Stimulated activated naive CD8-positive, alpha-beta T cell treated with anti-CD3 and anti-CD28 coated beads, Interleukin-15, amount 100 ng/mL, for 72 hours (primary cell): ENCODE measurements around the gene HSCB.
A peak's percentile ranks its signal among the peaks of the same experiment; 100 is the strongest.
"Not testable (repeated sequence)": the region's sequence is repeated elsewhere in the genome, so short reads cannot be mapped to it uniquely, and the experiment has no call there.

ENCODE experiments used
- ATAC-seq: fragments of 150-1000 bp; cut with Tn5 transposase; 2 replicates; pipeline ENCODE4 v1.10.0; 2021; ENCODE audit warnings: mild to moderate bottlenecking, moderate library complexity
- DNase-seq, 2 donors: peaks; one replicate each; pipeline ENCODE4 v3.0.0; 2021 to 2022
- H3K27ac Mint-ChIP-seq, 2 donors: one replicate each; pipeline ENCODE4 v1.8.0; 2022; ENCODE audit warnings: mild to moderate bottlenecking in 2 of 2, mixed read lengths in 2 of 2, moderate library complexity in 2 of 2
- H3K27me3 Mint-ChIP-seq: one replicate; pipeline ENCODE4 v1.8.0; 2022; ENCODE audit warnings: mixed read lengths
- H3K4me1 Mint-ChIP-seq: one replicate; pipeline ENCODE4 v1.8.0; 2022; ENCODE audit warnings: mild to moderate bottlenecking, mixed read lengths
- H3K4me3 Mint-ChIP-seq, 2 donors: one replicate each; pipeline ENCODE4 v1.8.0; 2022; ENCODE audit warnings: mild to moderate bottlenecking in 2 of 2, mixed read lengths in 2 of 2, moderate library complexity in 1 of 2
- H3K9me3 Mint-ChIP-seq, 2 donors: one replicate each; pipeline ENCODE4 v1.8.0; 2022; ENCODE audit warnings: mixed read lengths in 2 of 2

HSCB gene, protein sequence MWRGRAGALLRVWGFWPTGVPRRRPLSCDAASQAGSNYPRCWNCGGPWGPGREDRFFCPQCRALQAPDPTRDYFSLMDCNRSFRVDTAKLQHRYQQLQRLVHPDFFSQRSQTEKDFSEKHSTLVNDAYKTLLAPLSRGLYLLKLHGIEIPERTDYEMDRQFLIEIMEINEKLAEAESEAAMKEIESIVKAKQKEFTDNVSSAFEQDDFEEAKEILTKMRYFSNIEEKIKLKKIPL

DNA sequence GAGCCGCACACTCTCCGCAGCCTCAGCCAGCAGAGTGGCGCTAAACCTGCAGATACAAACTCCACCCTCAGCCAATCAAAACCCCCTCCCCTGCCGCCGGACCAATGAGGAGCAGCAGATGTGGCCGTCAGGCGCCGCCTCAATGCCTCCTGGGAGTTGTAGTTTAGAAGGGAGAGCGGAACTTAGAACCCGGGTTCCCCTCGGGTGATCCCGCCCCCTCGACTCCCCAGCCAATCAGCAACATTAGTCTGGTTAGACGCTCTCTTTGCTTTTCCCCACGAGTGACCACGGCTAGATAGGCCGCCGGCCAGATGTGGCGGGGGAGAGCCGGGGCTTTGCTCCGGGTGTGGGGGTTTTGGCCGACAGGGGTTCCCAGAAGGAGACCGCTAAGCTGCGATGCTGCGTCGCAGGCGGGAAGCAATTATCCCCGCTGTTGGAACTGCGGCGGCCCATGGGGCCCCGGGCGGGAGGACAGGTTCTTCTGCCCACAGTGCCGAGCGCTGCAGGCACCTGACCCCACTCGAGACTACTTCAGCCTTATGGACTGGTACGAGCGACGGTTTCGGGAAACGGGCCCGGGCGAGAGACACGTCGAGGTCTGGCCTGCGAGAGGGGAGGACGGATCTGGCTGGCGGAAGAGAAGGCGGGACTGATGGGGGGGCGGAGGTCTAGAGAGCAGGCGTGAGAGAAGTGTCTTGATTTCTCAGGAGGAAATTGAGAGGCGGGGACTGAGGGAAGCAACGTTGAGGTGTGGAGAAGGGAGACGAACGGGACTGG is at the start of gene HSCB, which contains the start of gene CHEK2:
Gene HSCB, plus strand, starts transcription at position 255 of the 777 bp plus-strand sequence. Its CDS starts 57 bp downstream, at position 312.
Gene CHEK2, minus strand, starts transcription at position 36 of the 777 bp plus-strand sequence. CDS start 7,099 bp downstream, outside the sequence.
- H3K27me3 Mint-ChIP-seq = no peaks in the 10 kb centered on the region
- peak; percentile 95 to 99 for DNase-seq
- peak within 1 kb of the TSS; percentile 78 to 84 for H3K4me3 Mint-ChIP-seq
- H3K9me3 Mint-ChIP-seq = no peaks in the 10 kb centered on the region
- ATAC-seq = peak; percentile 96
- peaks cover 20% of the 10 kb centered on the region for H3K4me1 Mint-ChIP-seq
- peak within 1 kb of the TSS; percentile 90 to 94 for H3K27ac Mint-ChIP-seq

GRCh38 chr22:28693041-28693760 is 48.6 kb upstream of the HSCB start:
- not testable (repeated sequence) for H3K4me3 Mint-ChIP-seq, ATAC-seq

GRCh38 chr22:28702891-28703290 is 38.9 kb upstream of the HSCB start:
- DNase-seq (no peak), ATAC-seq (no peak)
- H3K4me1 Mint-ChIP-seq = no peaks in the 10 kb centered on the region

More at GRCh38 chr22:28693041-28693760, 48.6 kb upstream of the HSCB start:
- not testable (repeated sequence) for H3K27me3 Mint-ChIP-seq, H3K27ac Mint-ChIP-seq, H3K4me1 Mint-ChIP-seq, H3K9me3 Mint-ChIP-seq, DNase-seq

GRCh38 chr22:28703436-28703835 is 38.4 kb upstream of the HSCB start:
- no peak for ATAC-seq
- Mint-ChIP-seq H3K4me1 (no peaks in the 10 kb centered on the region), H3K27ac (peak overlapping the region in 1 of 2 donors; percentile 78), H3K27me3 (no peaks in the 10 kb centered on the region), H3K4me3 (no peak overlapping the region), H3K9me3 (no peaks in the 10 kb centered on the region)
- DNase-seq = no peak

More at GRCh38 chr22:28702891-28703290, 38.9 kb upstream of the HSCB start:
- H3K4me3 Mint-ChIP-seq = no peak overlapping the region
- no peaks in the 10 kb centered on the region for H3K27me3 Mint-ChIP-seq
- no peaks in the 10 kb centered on the region for H3K9me3 Mint-ChIP-seq
- H3K27ac Mint-ChIP-seq = no peak overlapping the region

GRCh38 chr22:28706845-28707244 is 35.0 kb upstream of the HSCB start:
- H3K27me3 Mint-ChIP-seq = no peaks in the 10 kb centered on the region
- ATAC-seq (no peak), DNase-seq (no peak)
- no peak overlapping the region for H3K27ac Mint-ChIP-seq
- no peaks in the 10 kb centered on the region for H3K9me3 Mint-ChIP-seq
- no peak overlapping the region for H3K4me3 Mint-ChIP-seq
- H3K4me1 Mint-ChIP-seq = no peaks in the 10 kb centered on the region

- peaks cover 15% of the 10 kb centered on the region for H3K4me1 Mint-ChIP-seq
- H3K9me3 Mint-ChIP-seq = no peaks in the 10 kb centered on the region
- DNase-seq (no peak), ATAC-seq (no peak)
- no peaks in the 10 kb centered on the region for H3K27me3 Mint-ChIP-seq
- no peak overlapping the region for H3K4me3 Mint-ChIP-seq
- no peak overlapping the region for H3K27ac Mint-ChIP-seq
Measured at GRCh38 chr22:28710107-28710506, 31.7 kb upstream of the HSCB start.

DNA sequence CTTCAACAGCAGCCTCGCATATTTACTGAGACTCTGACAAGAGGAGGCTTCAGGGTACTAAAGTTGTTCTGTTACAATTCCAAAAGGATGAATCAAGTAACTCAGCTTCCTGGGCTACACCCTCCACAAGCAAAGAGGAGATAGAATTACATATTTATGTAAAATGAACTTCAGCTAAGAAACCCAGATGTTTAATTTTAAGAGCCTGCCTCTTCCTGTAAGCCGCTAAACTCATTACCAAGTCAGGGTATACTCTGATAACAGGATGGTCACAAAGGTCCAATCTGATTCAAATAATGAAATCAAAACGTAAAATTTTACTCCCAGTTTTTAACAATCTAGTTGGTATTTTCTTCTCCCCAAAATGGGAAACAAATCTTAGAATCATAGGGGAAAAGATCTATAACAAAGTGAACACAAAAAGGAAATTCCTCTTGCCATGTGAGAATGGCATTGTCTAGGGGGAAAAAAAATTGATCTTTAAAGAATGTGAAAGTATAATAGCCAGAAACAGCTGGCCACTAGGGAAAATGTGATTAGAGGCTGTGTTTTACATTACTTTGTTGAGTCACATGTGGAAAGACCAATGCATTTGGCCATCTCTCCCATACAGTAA is 31.2 kb upstream of the HSCB start:
- DNase-seq (no peak), ATAC-seq (no peak)
- Mint-ChIP-seq H3K4me3 (no peak overlapping the region), H3K4me1 (peaks cover 15% of the 10 kb centered on the region), H3K27me3 (no peaks in the 10 kb centered on the region), H3K27ac (no peak overlapping the region), H3K9me3 (no peaks in the 10 kb centered on the region)

DNA sequence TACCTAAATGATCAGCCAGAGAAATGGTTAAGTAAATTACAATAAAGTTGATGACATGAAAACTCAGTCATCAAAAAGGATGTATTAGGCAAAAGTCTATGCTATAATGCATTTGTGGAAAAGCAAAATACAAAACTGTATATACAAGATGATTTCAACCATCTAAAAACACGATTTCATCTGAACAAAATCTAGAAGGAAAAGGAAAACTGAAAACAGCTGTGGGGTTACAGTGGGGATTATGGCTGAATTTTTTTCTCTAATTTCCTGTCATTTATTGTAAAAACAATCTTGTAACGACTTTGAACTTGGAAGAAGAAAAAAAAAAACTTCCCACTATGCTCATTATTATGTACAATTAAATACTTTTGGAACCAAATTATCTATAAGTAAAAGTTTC is 30.5 kb upstream of the HSCB start:
- ATAC-seq = no peak
- Mint-ChIP-seq H3K4me1 (peaks cover 15% of the 10 kb centered on the region), H3K4me3 (no peak overlapping the region), H3K9me3 (no peaks in the 10 kb centered on the region), H3K27me3 (no peaks in the 10 kb centered on the region), H3K27ac (no peak overlapping the region)
- DNase-seq = no peak

GRCh38 chr22:28711820-28712777 is 29.7 kb upstream of the HSCB start:
- Mint-ChIP-seq H3K4me3 (no peak overlapping the region), H3K27me3 (no peaks in the 10 kb centered on the region), H3K27ac (no peak overlapping the region), H3K4me1 (peaks cover 15% of the 10 kb centered on the region), H3K9me3 (no peaks in the 10 kb centered on the region)
- DNase-seq (no peak), ATAC-seq (no peak)

DNA sequence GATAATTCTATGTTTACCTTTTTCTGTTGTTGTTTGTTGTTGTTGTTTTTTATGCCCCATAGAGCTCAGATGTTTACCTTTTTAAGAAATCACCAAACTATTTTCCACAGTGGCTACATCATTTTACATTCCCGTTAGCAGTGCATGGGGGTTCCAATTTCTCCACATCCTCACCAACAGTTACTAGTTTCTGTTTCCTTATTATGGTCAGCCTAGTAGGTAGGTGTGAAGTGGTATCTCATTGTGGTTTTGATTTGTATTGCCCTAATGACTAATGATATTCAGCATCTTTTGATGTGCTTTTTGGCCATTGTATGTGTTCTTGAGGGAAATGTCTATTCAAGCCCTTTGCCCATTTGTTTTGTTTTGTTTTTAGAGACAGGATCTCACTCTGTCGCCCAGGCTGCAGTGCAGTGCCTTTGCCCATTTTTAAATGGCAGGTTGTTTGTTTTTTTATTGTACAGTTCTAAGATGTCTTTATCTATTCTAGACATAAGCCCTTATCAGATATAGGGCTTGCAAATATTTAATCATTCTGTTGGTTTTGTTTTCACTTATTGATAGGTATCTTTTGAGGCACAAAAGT is 27.7 kb upstream of the HSCB start:
- Mint-ChIP-seq H3K9me3 (no peaks in the 10 kb centered on the region), H3K4me1 (peaks cover 21% of the 10 kb centered on the region), H3K27ac (no peak overlapping the region), H3K27me3 (no peaks in the 10 kb centered on the region), H3K4me3 (no peak overlapping the region)
- ATAC-seq = peak; percentile 99
- peak; percentile 1 to 21 for DNase-seq

GRCh38 chr22:28715611-28716010 is 26.2 kb upstream of the HSCB start:
- peak overlapping the region in 1 of 2 donors; percentile 80 for H3K27ac Mint-ChIP-seq
- peaks cover 21% of the 10 kb centered on the region for H3K4me1 Mint-ChIP-seq
- H3K9me3 Mint-ChIP-seq = no peaks in the 10 kb centered on the region
- ATAC-seq (no peak), DNase-seq (no peak)
- H3K4me3 Mint-ChIP-seq = no peak overlapping the region
- no peaks in the 10 kb centered on the region for H3K27me3 Mint-ChIP-seq

DNA sequence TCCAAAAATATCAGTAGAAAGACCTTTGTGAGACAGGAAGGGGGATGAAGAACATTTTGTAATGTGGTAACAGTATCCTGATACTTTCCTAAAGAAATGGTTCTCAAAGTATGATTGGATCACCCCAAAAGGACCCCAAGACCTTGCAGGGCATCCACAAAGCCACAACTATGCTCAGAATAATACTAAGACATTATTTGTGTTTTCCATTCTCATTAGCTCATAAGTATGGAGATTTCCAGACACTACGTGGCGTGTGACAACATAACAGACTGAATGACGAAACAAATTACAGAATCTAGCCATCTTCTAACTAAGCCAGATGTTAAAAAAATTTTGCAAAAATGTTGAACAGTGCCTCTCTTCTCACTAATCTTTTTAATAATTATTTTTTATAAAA is 25.2 kb upstream of the HSCB start:
- DNase-seq = no peak
- peaks cover 21% of the 10 kb centered on the region for H3K4me1 Mint-ChIP-seq

DNA sequence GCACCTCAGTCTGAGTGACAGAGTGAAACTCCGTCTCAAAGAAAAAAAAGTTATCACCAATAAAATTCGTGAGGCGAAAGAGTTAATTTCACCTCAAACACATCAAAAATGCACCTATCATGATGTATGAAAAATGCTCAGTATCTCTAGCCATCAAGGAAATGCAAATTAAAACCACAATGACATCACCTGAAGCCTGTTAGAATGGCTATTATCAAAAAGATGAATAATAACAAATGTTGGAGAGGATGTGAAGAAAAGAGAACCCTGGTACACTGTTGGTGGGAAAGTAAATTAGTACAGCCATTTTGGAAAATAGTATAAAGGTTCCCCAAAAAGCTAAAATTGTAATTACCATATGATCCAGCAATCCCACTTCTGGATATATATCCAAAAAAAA is 23.8 kb upstream of the HSCB start:
- Mint-ChIP-seq H3K27me3 (no peaks in the 10 kb centered on the region), H3K9me3 (no peaks in the 10 kb centered on the region), H3K4me1 (peaks cover 21% of the 10 kb centered on the region), H3K27ac (no peak overlapping the region), H3K4me3 (no peak overlapping the region)
- DNase-seq (no peak), ATAC-seq (peak; percentile 33)

More for the DNA sequence above, 25.2 kb upstream of the HSCB start:
- Mint-ChIP-seq H3K9me3 (no peaks in the 10 kb centered on the region), H3K27ac (no peak overlapping the region), H3K4me3 (no peak overlapping the region), H3K27me3 (no peaks in the 10 kb centered on the region)
- no peak for ATAC-seq

DNA sequence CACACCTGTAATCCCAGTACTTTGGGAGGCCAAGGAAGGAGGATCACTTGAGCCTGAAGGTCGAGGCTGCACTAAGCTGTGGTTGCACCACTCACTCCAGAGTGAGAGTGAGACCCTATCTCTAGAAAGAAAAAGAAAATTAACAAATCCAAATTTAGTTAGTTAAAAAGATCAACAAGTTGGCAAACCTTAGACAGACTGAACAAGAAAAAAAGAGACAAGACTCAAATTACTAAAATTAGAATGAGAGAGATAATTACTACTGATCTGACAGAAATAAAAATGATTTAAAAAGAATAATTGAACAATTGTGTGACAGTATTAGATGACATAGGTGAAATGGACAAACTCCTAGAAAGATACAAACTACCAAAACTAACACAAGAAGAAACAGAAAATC is 13.8 kb upstream of the HSCB start:
- Mint-ChIP-seq H3K27ac (no peak overlapping the region), H3K4me3 (no peak overlapping the region), H3K4me1 (no peaks in the 10 kb centered on the region), H3K9me3 (no peaks in the 10 kb centered on the region), H3K27me3 (no peaks in the 10 kb centered on the region)
- ATAC-seq (no peak), DNase-seq (no peak)
